Fibroblast of lung (primary cell): Measurements from ENCODE around the gene IGFBPL1.

ENCODE experiments used
- EZH2 ChIP-seq: IDR thresholded peaks from 2 replicates; pipeline ENCODE4 v1.5.1; 2012; ENCODE audit warnings: low read length, control low read depth, mild to moderate bottlenecking; ENCODE audit errors: missing control alignments
- TF ChIP-seq, protein P1 (sequence below), 2 donors: IDR thresholded peaks in 1 of 2; conservative IDR thresholded peaks in 1 of 2; 1 replicate in 1 of 2; 2 replicates in 1 of 2; pipeline ENCODE4 v1.5.1; 2011 to 2012; ENCODE audit warnings: low read length in 2 of 2, control low read depth in 1 of 2, inconsistent platforms in 1 of 2, low read depth in 1 of 2, mild to moderate bottlenecking in 1 of 2

DNA sequence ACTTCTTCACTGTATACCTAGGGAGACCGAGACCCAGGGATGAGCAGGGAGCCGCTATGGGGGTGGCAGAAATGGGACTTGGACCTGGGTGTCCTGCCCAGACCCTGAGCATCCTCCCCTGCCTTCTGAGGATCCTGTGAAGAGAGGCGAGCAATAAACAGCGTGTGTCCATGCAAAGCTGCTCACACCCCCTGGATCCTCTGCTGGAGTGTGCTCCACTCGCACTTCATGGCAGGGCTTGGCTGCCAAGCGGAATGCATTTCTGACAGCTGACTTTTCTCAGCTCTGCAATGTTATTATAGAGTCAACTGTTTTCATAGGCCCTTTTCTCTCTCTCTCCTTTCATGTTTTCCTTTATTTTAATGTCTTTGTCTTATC, 62.8 kb downstream of the IGFBPL1 start:
- TF ChIP-seq, protein P1, sequence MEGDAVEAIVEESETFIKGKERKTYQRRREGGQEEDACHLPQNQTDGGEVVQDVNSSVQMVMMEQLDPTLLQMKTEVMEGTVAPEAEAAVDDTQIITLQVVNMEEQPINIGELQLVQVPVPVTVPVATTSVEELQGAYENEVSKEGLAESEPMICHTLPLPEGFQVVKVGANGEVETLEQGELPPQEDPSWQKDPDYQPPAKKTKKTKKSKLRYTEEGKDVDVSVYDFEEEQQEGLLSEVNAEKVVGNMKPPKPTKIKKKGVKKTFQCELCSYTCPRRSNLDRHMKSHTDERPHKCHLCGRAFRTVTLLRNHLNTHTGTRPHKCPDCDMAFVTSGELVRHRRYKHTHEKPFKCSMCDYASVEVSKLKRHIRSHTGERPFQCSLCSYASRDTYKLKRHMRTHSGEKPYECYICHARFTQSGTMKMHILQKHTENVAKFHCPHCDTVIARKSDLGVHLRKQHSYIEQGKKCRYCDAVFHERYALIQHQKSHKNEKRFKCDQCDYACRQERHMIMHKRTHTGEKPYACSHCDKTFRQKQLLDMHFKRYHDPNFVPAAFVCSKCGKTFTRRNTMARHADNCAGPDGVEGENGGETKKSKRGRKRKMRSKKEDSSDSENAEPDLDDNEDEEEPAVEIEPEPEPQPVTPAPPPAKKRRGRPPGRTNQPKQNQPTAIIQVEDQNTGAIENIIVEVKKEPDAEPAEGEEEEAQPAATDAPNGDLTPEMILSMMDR (conservative IDR thresholded peaks at IDR 0.05 in 1 of 2, IDR thresholded peaks at IDR 0.05 in 1 of 2; ENCODE audit: low read depth in 1 of 2, low read length in 2 of 2): no peak
- TF ChIP-seq EZH2: no peak
